HG02885 (cell line): ENCODE data around the gene TUBA3E.
"Not testable (repeated sequence)": the region's sequence is repeated elsewhere in the genome, so short reads cannot be mapped to it uniquely, and the experiment has no call there.

ENCODE experiments used
- ATAC-seq: cut with Tn5 transposase; IDR thresholded peaks from one replicate; pipeline ENCODE4 v1.9.1; 2021; ENCODE audit warnings: mild to moderate bottlenecking; ENCODE audit not compliant: unreplicated experiment, poor library complexity

Gene TUBA3E

GRCh38 chr2:130165293-130166016 lies 32.8 kb downstream of the TUBA3E start:
- ATAC-seq = no peak

- no peak for ATAC-seq
These were observed 35.3 kb downstream of the TUBA3E start for GRCh38 chr2:130162968-130163367.

- not testable (repeated sequence) for ATAC-seq
These were observed 35.8 kb downstream of the TUBA3E start for GRCh38 chr2:130162486-130162885.

- not testable (repeated sequence) for ATAC-seq
These were observed 37.2 kb downstream of the TUBA3E start for GRCh38 chr2:130160838-130161705.

- ATAC-seq = no peak
These were observed 38.1 kb downstream of the TUBA3E start for GRCh38 chr2:130160131-130160530.

- not testable (repeated sequence) for ATAC-seq
These were observed 38.9 kb downstream of the TUBA3E start for GRCh38 chr2:130159376-130159775.

- ATAC-seq = no peak
These were observed 39.6 kb downstream of the TUBA3E start for GRCh38 chr2:130158631-130159030.

- peak; percentile 85 for ATAC-seq
These were observed 40.3 kb downstream of the TUBA3E start for GRCh38 chr2:130157825-130158514.

GRCh38 chr2:130157354-130157753 lies 40.9 kb downstream of the TUBA3E start:
- ATAC-seq = peak; percentile 28

- ATAC-seq = no peak
These were observed 41.6 kb downstream of the TUBA3E start for GRCh38 chr2:130156624-130157004.

GRCh38 chr2:130155956-130156623 lies 42.1 kb downstream of the TUBA3E start:
- not testable (repeated sequence) for ATAC-seq

GRCh38 chr2:130154773-130155765 lies 43.2 kb downstream of the TUBA3E start:
- no peak for ATAC-seq

- ATAC-seq = not testable (repeated sequence)
These were observed 43.8 kb downstream of the TUBA3E start for GRCh38 chr2:130154423-130154770.

- not testable (repeated sequence) for ATAC-seq
These were observed 44.4 kb downstream of the TUBA3E start for GRCh38 chr2:130153721-130154422.

- no peak for ATAC-seq
These were observed 45.2 kb downstream of the TUBA3E start for GRCh38 chr2:130152816-130153595.

- not testable (repeated sequence) for ATAC-seq
These were observed 46.0 kb downstream of the TUBA3E start for GRCh38 chr2:130152136-130152815.

GRCh38 chr2:130151145-130151512 lies 47.1 kb downstream of the TUBA3E start:
- ATAC-seq = not testable (repeated sequence)
